GM12878 (cell line): ENCODE measurements around the gene TUT1. TPM values are rescaled to one million over a fixed set of nuclear protein-coding genes. Genes with fewer than 3 reads are reported as not detected.
"Not testable (repeated sequence)": the region's sequence is repeated elsewhere in the genome, so short reads cannot be mapped to it uniquely, and the experiment has no call there.

ENCODE experiments used
- ATAC-seq: fragments of 200-7000 bp; cut with Tn5 transposase; 3 replicates; pipeline ENCODE4 v1.9.1; 2020; ENCODE audit warnings: mild to moderate bottlenecking, moderate library complexity
- BruUV-seq: library from RNA; stranded (reverse); fragments of 400-500 nt; replicated peaks from 2 replicates; lab custom pipeline; 2021; lab: Mats Ljungman, UMichigan
- CTCF ChIA-PET: fragments of 300-600 bp; sonication (Branson Sonifier 250); formaldehyde crosslinking; extraction: SDS; loops from one replicate; lab custom pipeline; 2021; ENCODE audit warnings: inconsistent platforms; lab: Yijun Ruan, JAX
- POLR2A ChIA-PET: fragments of 350-600 bp; formaldehyde crosslinking; extraction: SDS; loops from one replicate; lab custom pipeline; 2021; ENCODE audit warnings: inconsistent platforms; lab: Charles Lee
- RAD21 ChIA-PET: fragments of 300-600 bp; sonication (Branson Sonifier 250); formaldehyde crosslinking; loops from one replicate; lab custom pipeline; 2023; ENCODE audit warnings: antibody characterized with exemption; ENCODE audit not compliant: unreplicated experiment; lab: Charles Lee
- SMC1A ChIA-PET: fragments of 300-600 bp; sonication (Branson Sonifier 250); formaldehyde crosslinking; loops from one replicate; lab custom pipeline; 2023; ENCODE audit not compliant: unreplicated experiment, uncharacterized antibody; lab: Charles Lee
- DNase-seq: peaks from one replicate; pipeline ENCODE4 v3.0.0-alpha.2; 2011; ENCODE audit warnings: low read depth, low spot score
- FAIRE-seq: peaks from 3 replicates; lab custom pipeline; 2011; peaks lifted over from hg19 to GRCh38; lab: Jason Lieb, UNC
- H2AFZ ChIP-seq: 2 replicates; pipeline ENCODE4 v1.6.0; 2011; ENCODE audit warnings: low read depth, low read length, control low read depth; ENCODE audit not compliant: control insufficient read depth
- H3K27ac ChIP-seq: 2 replicates; pipeline ENCODE4 v1.5.1; 2011; ENCODE audit warnings: control low read depth; ENCODE audit not compliant: control insufficient read depth, insufficient read depth
- H3K27me3 ChIP-seq, 2 experiments: replicated peaks in 1 of 2; 2 replicates each; pipeline versions ENCODE4 v1.6.0 to v1.6.1; 2011; ENCODE audit warnings: low read length in 1 of 2; ENCODE audit not compliant: control insufficient read depth in 2 of 2, insufficient read depth in 2 of 2
- H3K36me3 ChIP-seq, 2 experiments: 2 replicates each; pipeline ENCODE4 v1.5.1; 2011; ENCODE audit warnings: low read length in 1 of 2; ENCODE audit not compliant: control insufficient read depth in 2 of 2, insufficient read depth in 2 of 2
- H3K4me1 ChIP-seq: 2 replicates; pipeline ENCODE4 v1.6.1; 2011; ENCODE audit warnings: mild to moderate bottlenecking, low read length, moderate library complexity, mixed read lengths; ENCODE audit not compliant: control insufficient read depth, insufficient read depth
- H3K4me2 ChIP-seq: 2 replicates; pipeline ENCODE4 v1.6.0; 2011; ENCODE audit warnings: control low read depth; ENCODE audit not compliant: control insufficient read depth, insufficient read depth
- H3K4me3 ChIP-seq: fragments of 200-600 bp; sonication (generic); 2 replicates; pipeline ENCODE4 v1.5.1; 2016
- H3K79me2 ChIP-seq: 2 replicates; pipeline ENCODE4 v1.6.0; 2011; ENCODE audit warnings: low read length; ENCODE audit not compliant: control insufficient read depth, insufficient read depth
- H3K9ac ChIP-seq: 2 replicates; pipeline ENCODE4 v1.8.0; 2011; ENCODE audit warnings: low read length, control low read depth, mixed read lengths; ENCODE audit not compliant: control insufficient read depth, insufficient read depth
- H3K9me3 ChIP-seq: replicated peaks from 3 replicates; pipeline ENCODE4 v1.5.1; 2011; ENCODE audit warnings: mild to moderate bottlenecking, low read length; ENCODE audit not compliant: control insufficient read depth, insufficient read depth
- H4K20me1 ChIP-seq: 2 replicates; pipeline ENCODE4 v1.6.0; 2011; ENCODE audit not compliant: control insufficient read depth, insufficient read depth
- HDGF ChIP-seq: fragments of 450-650 bp; IDR thresholded peaks from 2 replicates; pipeline ENCODE4 v1.6.1; 2016; ENCODE audit warnings: antibody characterized with exemption
- NFXL1 ChIP-seq: fragments of 450-650 bp; IDR thresholded peaks from 2 replicates; pipeline ENCODE4 v1.6.1; 2017; ENCODE audit warnings: antibody characterized with exemption, mild to moderate bottlenecking, borderline replicate concordance
- WGBS: methylation state at CpG from one replicate; pipeline ENCODE4 v1.1.6; 2016; ENCODE audit warnings: low lambda C conversion rate; ENCODE audit not compliant: insufficient replicate concordance, insufficient coverage; ENCODE audit errors: missing lambda C conversion rate; 5-methylcytosine and 5-hydroxymethylcytosine counted together
- in situ Hi-C: fragments of 300-500 bp; cut with MboI; formaldehyde crosslinking; loops from 9 replicates; pipeline ENCODE4 v1.14.3; 2018; ENCODE audit warnings: mixed read lengths
- intact Hi-C: fragments of 100-400 bp; cut with micrococcal nuclease; formaldehyde crosslinking; loops from one replicate; pipeline ENCODE4 v1.14.2; 2022; ENCODE audit not compliant: unreplicated experiment
- polyA plus RNA-seq, 11 experiments: library from polyadenylated mRNA; depleted of rRNA in 4 of 11; unstranded in 6 of 11; stranded (reverse) in 5 of 11; fragments of >200 nt; fragmentation: Nextera tagmentation in 4 of 11; fragmentation: Illumina TruSeq in 1 of 11; extraction: Ambion mirVana in 4 of 11; extraction: Trizol in 1 of 11; gene quantifications; 1 replicate in 1 of 11; 2 replicates in 10 of 11; pipeline versions ENCODE4 v1.2.1 to v1.2.3, GENCODE V29; 2011 to 2016; ENCODE audit warnings: inconsistent platforms in 2 of 11, missing spikeins in 2 of 11, low read depth in 1 of 11
- total RNA-seq, 4 experiments: library from RNA; depleted of rRNA in 3 of 4; stranded (reverse); fragments of >200 nt in 3 of 4; fragmentation: Illumina TruSeq in 1 of 4; extraction: Trizol in 1 of 4; gene quantifications; 2 replicates each; pipeline versions ENCODE4 v1.2.1 to v1.2.3, GENCODE V29; 2013 to 2021

The TUT1 gene
- total and polyA plus RNA-seq, 10 of the 15 experiments (the other 5 are each of a cell fraction or from before 2014, with no cell fraction given): 1.1 to 29.9 (median 16.2) TPM

DNA sequence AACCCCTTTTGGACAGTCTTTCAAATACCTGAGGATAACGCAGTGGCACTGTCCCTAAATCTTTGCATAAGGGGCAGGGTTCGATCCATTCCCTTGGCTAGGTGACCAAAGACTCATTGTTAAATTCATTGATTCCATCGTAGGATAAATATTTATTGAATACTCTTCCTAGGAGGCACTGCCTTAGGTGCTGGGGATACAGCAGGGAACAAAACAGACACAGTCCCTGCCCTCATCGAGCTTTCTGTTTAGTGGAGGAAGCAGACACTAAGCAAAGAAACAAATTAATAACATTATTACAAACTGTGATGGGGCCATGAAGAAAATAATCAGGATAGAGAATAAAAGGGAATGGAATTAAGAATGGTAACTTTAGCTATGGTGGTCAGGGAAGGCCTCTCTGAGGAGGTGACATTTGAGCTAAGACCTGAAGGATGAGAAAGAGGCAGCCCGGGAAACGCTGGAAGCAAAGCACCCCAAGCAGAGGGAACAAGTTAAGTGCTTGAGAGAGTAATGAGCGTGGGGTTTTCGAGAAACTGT, 29.8 kb upstream of the TUT1 start:
- ChIA-PET RAD21 (interaction anchor here (0.8 to 3.3 kb wide), 10 partner anchors 10 to 237 kb away, joined by 3 to 25 read pairs (median 5); partner anchors contain the start of genes C11orf98, CSKMT, EEF1G and HNRNPUL2), CTCF (interaction anchor here (0.7 to 2.8 kb wide), 13 partner anchors 10 to 228 kb away, joined by 3 to 12 read pairs (median 4); partner anchors contain the start of genes C11orf98, CSKMT, HNRNPUL2 and TUT1), POLR2A (interaction anchor here (0.6 to 5.0 kb wide), 26 partner anchors 8 to 240 kb away, joined by 3 to 50 read pairs (median 5); partner anchors contain the start of genes C11orf98, CSKMT, EEF1G and EML3), SMC1A (interaction anchor here (0.6 to 2.6 kb wide), 15 partner anchors 9 to 241 kb away, joined by 3 to 11 read pairs (median 4); partner anchors contain the start of genes C11orf98, CSKMT, MTA2 and TUT1)
- DNase-seq (no peak), ATAC-seq (no peak), FAIRE-seq (peak; percentile 13)
- H3K9me3 ChIP-seq: no peaks in the 10 kb centered on the region
- in situ Hi-C loops: no loop called here
- H3K4me3 ChIP-seq: peak overlapping the region; percentile 84
- 0 out of 2 replicates have a peak, but pooled peaks cover 4% of the 10 kb centered on the region for H3K4me1 ChIP-seq
- peak overlapping the region; percentile 96 for H3K9ac ChIP-seq
- no peaks in the 10 kb centered on the region for H4K20me1 ChIP-seq
- H3K79me2 ChIP-seq: peaks cover 11% of the 10 kb centered on the region
- 6% methylated on average over 8 of the region's 8 CpGs for WGBS
- H3K27ac ChIP-seq: peak overlapping the region; percentile 81
- H2AFZ ChIP-seq: peak overlapping the region; percentile 67
- H3K36me3 ChIP-seq: peaks cover 3 to 8% of the 10 kb centered on the region in 2 experiments; a peak in 3 of 4 replicates
- no peaks in the 10 kb centered on the region for H3K27me3 ChIP-seq
- peak overlapping the region; percentile 98 for H3K4me2 ChIP-seq
- TSS peak; percentile 68 for BruUV-seq
- intact Hi-C loops: no loop called here
- TF ChIP-seq NFXL1 (no peak), HDGF (peak; percentile 15; the same call in 1 of the 2 replicates)

DNA sequence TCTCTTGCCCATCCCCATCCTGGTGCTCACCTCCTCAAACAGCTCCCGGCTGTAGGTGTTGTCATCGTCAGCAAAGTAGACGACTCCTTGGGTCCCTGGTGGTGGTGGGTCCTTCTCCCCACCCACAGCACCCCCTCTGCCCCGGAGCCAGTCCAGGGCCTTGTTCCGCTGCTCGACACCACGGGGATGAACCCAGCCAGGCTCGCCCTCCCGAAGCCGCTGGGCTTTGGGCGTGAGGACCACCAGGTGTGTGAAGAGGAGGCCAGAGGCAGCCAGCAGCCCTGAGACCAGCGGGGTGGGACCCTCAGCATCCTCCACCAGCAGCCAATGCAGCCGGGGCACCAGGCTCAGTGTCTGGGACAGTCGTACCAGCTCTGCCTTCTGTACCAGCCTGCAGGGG, 25.6 kb upstream of the TUT1 start:
- H3K4me2 ChIP-seq, H3K27me3 ChIP-seq, in situ Hi-C loops, CTCF ChIA-PET, H3K36me3 ChIP-seq, H3K27ac ChIP-seq, H2AFZ ChIP-seq, H4K20me1 ChIP-seq, H3K9ac ChIP-seq, FAIRE-seq, BruUV-seq, H3K4me1 ChIP-seq, H3K4me3 ChIP-seq, DNase-seq, intact Hi-C loops, RAD21 ChIA-PET, SMC1A ChIA-PET, ATAC-seq, H3K9me3 ChIP-seq: not testable (repeated sequence)
- H3K79me2 ChIP-seq: peaks cover 11% of the 10 kb centered on the region
- WGBS: 96% methylated on average over 9 of the region's 14 CpGs
- POLR2A ChIA-PET: interaction anchor here (0.5 to 1.1 kb wide), 3 partner anchors 18 to 25 kb away, joined by 3 to 5 read pairs (median 3); partner anchors contain the start of gene TUT1
